Upper lobe of left lung (tissue), 6 donors: ENCODE data around the gene RBM33. TPM values are rescaled to one million over a fixed set of nuclear protein-coding genes. Genes with fewer than 3 reads are reported as not detected.
A peak's percentile ranks its signal among the peaks of the same experiment; 100 is the strongest.

ENCODE experiments used
- ATAC-seq, 2 donors: fragments of 200-7000 bp; cut with Tn5 transposase; one replicate each; pipeline ENCODE4 v1.9.1; 2022; ENCODE audit warnings: mild to moderate bottlenecking in 2 of 2, moderate library complexity in 2 of 2; ENCODE audit not compliant: low FRiP score in 2 of 2
- DNase-seq, 2 donors: peaks; one replicate each; pipeline ENCODE4 v3.0.0-alpha.2; 2019 to 2020
- H3K27ac ChIP-seq, 4 donors: fragments of 200-600 bp; sonication (generic); one replicate each; pipeline ENCODE4 v1.5.1; 2016 to 2019
- H3K27me3 ChIP-seq, 4 donors: fragments of 200-600 bp; sonication (generic); one replicate each; pipeline ENCODE4 v1.5.1; 2017 to 2019
- H3K36me3 ChIP-seq, 4 donors: fragments of 200-600 bp; sonication (generic); one replicate each; pipeline ENCODE4 v1.5.1; 2016 to 2019
- H3K4me1 ChIP-seq, 4 donors: fragments of 200-600 bp; sonication (generic); one replicate each; pipeline ENCODE4 v1.5.1; 2018 to 2019
- H3K4me3 ChIP-seq, 4 donors: fragments of 200-600 bp; sonication (generic); one replicate each; pipeline ENCODE4 v1.5.1; 2017 to 2019; ENCODE audit warnings: mild to moderate bottlenecking in 2 of 4, moderate library complexity in 1 of 4
- H3K9me3 ChIP-seq, 4 donors: fragments of 200-600 bp; sonication (generic); one replicate each; pipeline ENCODE4 v1.5.1; 2018 to 2019
- EP300 ChIP-seq, 4 donors: sonication (generic); formaldehyde crosslinking; IDR thresholded peaks; one replicate each; pipeline ENCODE4 v1.5.1; 2017; ENCODE audit warnings: antibody characterized with exemption in 4 of 4, control low read depth in 2 of 4
- POLR2A ChIP-seq, 4 donors: fragments of 450-650 bp; IDR thresholded peaks; one replicate each; pipeline ENCODE4 v1.5.1; 2016 to 2017; ENCODE audit warnings: antibody characterized with exemption in 4 of 4, mild to moderate bottlenecking in 2 of 4
- POLR2AphosphoS5 ChIP-seq, 2 donors: sonication (generic); formaldehyde crosslinking; IDR thresholded peaks; one replicate each; pipeline ENCODE4 v1.5.1; 2017; ENCODE audit warnings: antibody characterized with exemption in 2 of 2
- WGBS, 2 donors: methylation state at CpG; one replicate each; pipeline ENCODE4 v1.1.5; 2017 to 2018; 5-methylcytosine and 5-hydroxymethylcytosine counted together
- total RNA-seq, 6 donors: library from RNA; depleted of rRNA in 4 of 6; stranded (reverse); fragments of >200 nt in 4 of 6; gene quantifications; one replicate each; pipeline versions ENCODE4 v1.1.0 to v1.2.1, GENCODE V29; 2016 to 2021
- TF ChIP-seq, protein P1 (sequence below), 6 experiments: fragments of 450-650 bp in 4 of 6; fragments of 200-600 bp in 2 of 6; sonication (generic) in 2 of 6; IDR thresholded peaks; one replicate each; pipeline ENCODE4 v1.5.1; 2016 to 2019; ENCODE audit warnings: antibody characterized with exemption in 6 of 6
- donor health status: DM: no; HTN: no; CAD: no; lungs with moderate emphysema.
- donor health status: DM: no; HTN: yes; CAD: no; lungs with severe emphysema.

Gene RBM33
- total RNA-seq, 6 donors from 2014 or later, result 40.6 to 179 (median 76.4) TPM

DNA sequence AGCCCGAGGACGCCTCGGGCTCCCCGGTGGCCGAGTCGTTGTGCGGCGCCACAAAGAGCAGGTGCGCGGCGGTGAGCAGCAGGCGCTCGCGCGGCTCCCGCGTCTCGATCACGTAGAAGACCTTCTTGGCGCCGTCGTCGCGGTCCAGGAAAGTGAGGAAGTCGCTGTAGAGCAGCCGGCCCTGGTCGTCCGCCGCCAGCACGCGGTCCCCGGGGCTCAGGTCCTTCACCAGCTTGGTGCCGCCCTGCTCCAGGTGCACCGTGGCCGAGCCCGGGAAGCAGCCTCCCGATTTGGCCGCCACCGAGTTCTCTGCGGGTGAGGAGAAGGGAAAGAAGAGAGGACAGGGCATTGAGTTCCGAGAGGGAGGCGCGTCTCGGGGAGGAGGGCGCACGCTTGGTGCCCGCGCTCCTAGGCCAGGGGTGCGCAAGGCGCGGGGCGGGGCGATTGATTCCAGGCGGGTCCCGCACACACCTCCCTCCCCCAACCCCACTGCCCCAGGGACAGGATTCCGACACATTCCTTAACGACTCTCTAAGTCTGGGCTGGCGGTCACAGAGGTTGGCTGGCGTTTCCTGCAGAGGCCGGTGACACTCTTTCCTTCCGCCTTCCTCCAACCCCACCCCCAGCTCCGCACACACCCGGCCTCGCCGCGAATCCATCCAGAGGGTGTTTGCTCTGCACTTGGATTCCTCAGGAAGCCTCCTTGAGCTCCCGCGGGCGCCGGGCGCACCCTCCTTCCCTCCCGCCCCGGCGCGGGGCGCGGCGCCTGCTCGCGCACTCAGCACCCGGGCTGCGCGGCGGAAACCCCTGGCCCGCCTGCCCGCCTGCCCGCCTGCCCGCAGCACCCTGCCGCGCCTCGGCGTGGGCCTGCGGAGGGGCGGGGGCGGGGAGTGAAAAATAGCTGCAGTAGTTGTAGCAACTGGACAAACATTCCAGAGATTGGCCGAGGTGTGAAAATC, 159.2 kb downstream of the RBM33 start:
- peak; percentile 83 to 94 for DNase-seq
- no peaks in the 10 kb centered on the region for H3K9me3 ChIP-seq
- peaks cover 0 to 48% (median 29%) of the 10 kb centered on the region in 4 donors for H3K27me3 ChIP-seq
- H3K4me1 ChIP-seq, result peaks cover 38 to 56% (median 53%) of the 10 kb centered on the region in 4 donors
- peak overlapping the region in 3 of 4 donors; percentile 33 to 43 (median 39) for H3K4me3 ChIP-seq
- ATAC-seq, result peak; percentile 51 to 88
- WGBS, 2 donors, result 0 to 4% methylated on average over 10 to 73 of the region's 96 CpGs
- H3K36me3 ChIP-seq, result no peaks in the 10 kb centered on the region
- H3K27ac ChIP-seq, result peak overlapping the region; percentile 30 to 89 (median 82)
- TF ChIP-seq POLR2A (IDR thresholded peaks at IDR 0.05) (peak in 1 of 4 donors; percentile 54), POLR2AphosphoS5 (IDR thresholded peaks at IDR 0.05) (no peak)
- TF ChIP-seq, protein P1, sequence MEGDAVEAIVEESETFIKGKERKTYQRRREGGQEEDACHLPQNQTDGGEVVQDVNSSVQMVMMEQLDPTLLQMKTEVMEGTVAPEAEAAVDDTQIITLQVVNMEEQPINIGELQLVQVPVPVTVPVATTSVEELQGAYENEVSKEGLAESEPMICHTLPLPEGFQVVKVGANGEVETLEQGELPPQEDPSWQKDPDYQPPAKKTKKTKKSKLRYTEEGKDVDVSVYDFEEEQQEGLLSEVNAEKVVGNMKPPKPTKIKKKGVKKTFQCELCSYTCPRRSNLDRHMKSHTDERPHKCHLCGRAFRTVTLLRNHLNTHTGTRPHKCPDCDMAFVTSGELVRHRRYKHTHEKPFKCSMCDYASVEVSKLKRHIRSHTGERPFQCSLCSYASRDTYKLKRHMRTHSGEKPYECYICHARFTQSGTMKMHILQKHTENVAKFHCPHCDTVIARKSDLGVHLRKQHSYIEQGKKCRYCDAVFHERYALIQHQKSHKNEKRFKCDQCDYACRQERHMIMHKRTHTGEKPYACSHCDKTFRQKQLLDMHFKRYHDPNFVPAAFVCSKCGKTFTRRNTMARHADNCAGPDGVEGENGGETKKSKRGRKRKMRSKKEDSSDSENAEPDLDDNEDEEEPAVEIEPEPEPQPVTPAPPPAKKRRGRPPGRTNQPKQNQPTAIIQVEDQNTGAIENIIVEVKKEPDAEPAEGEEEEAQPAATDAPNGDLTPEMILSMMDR (IDR thresholded peaks at IDR 0.05), result no peak

DNA sequence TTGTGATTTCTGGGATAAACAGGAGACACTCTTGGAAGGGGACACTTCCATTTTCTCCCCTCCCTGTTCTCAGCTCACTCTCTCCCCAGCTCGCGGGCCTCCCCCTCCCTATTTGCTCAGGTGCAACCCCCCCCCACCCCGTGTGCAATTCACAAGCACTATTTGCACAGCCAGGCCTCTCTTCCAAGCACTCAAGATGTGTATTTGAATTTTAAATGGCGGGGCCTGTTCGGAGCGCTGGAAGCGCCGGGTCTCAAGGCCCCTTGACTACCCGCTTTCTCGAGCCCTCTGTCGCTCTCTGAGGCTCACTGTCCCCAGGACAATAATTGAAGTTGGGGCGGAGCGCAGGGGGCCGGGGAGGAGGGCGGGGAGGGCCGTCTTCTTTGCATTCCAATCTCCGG, 160.0 kb downstream of the RBM33 start:
- DNase-seq (peak in 1 of 2 donors; percentile 44), ATAC-seq (no peak)
- TF ChIP-seq EP300 (IDR thresholded peaks at IDR 0.05) (no peak), POLR2AphosphoS5 (IDR thresholded peaks at IDR 0.05) (no peak), POLR2A (IDR thresholded peaks at IDR 0.05) (no peak)
- TF ChIP-seq, protein P1 (IDR thresholded peaks at IDR 0.05), result no peak
- peak overlapping the region; percentile 30 to 89 (median 82) for H3K27ac ChIP-seq
- peak overlapping the region in 3 of 4 donors; percentile 33 to 43 (median 39) for H3K4me3 ChIP-seq
- H3K9me3 ChIP-seq, result no peaks in the 10 kb centered on the region
- H3K36me3 ChIP-seq, result no peaks in the 10 kb centered on the region
- peaks cover 45 to 63% (median 60%) of the 10 kb centered on the region in 4 donors for H3K4me1 ChIP-seq
- H3K27me3 ChIP-seq, result peaks cover 0 to 56% (median 33%) of the 10 kb centered on the region in 4 donors
- 1 to 2% methylated on average over 5 to 17 of the region's 17 CpGs for WGBS, 2 donors

DNA sequence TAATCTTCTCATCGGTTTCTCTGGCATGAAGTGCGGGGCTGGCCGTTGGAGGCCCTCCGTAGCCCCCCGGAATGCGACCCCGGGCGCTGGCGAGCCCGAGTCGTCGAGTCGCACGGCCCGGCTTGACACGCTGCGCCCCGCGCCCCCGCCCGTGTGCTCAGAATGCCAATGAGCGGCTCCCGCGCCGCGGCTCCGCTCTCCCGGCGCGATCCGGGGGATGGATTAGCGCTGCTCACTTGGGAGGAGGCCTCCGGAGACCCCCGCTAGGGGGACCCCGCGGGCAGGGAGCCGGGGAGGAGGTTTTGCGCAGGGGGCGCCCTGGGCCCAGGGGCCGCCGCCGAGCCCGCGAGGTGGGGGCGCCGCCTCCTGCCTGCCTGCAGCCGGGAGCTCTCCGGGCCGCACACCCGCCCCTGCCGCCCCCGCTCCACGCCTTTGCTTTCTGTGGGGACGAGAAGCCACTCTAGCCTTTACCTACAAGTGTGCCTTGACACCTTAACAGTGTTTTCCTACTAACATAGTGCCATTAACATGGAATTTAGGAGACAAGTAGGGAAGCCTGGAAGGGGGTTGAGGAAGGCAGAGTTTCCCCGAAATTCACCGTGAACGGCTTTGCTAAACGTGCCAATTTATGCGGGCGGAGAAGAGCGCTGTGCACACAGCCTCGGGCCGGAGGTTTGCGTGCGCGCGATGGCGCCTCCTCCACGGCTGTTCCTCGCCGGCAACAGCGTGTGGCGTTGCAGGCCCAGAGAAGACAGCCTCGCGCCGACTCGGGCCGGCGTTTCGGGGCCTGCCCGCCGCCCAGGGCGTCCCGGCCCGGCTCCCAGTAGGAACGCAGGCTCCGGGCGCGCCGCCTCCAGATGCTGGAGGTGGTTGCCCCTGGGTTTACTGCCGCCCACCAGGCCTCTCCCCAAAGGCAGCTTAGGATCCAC, 160.7 kb downstream of the RBM33 start:
- peak in 1 of 2 donors; percentile 46 for ATAC-seq
- peak in 2 of 4 donors; percentile 6 to 26 for TF ChIP-seq POLR2A (IDR thresholded peaks at IDR 0.05)
- TF ChIP-seq, protein P1 (IDR thresholded peaks at IDR 0.05), result peak in 4 of 6 experiments; percentile 23 to 61 (median 26)
- no peak for TF ChIP-seq EP300 (IDR thresholded peaks at IDR 0.05)
- TF ChIP-seq POLR2AphosphoS5 (IDR thresholded peaks at IDR 0.05), result no peak
- 2% methylated on average over 26 to 81 of the region's 91 CpGs for WGBS, 2 donors
- Histone ChIP-seq H3K4me3 (peak overlapping the region in 3 of 4 donors; percentile 33 to 43 (median 39)), H3K36me3 (no peaks in the 10 kb centered on the region), H3K4me1 (peaks cover 52 to 70% (median 66%) of the 10 kb centered on the region in 4 donors), H3K27me3 (peaks cover 0 to 63% (median 36%) of the 10 kb centered on the region in 4 donors), H3K9me3 (no peaks in the 10 kb centered on the region), H3K27ac (peak overlapping the region; percentile 30 to 89 (median 82))
- DNase-seq, result peak; percentile 61 to 93

DNA sequence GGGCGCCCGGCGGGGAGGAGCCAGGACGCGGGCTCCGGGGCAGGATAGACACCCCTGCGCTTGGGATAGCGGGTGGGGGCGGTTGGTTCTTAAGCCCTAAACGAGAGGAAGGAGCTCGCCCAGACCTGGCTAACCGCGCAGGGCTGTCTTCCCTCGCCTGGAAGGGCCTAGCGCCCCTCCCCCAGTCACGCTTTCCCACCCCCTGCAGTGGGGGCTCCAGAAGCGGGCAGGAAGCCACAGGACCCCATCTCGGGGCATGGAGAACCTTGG, 161.3 kb downstream of the RBM33 start:
- ATAC-seq, result no peak
- no peak for TF ChIP-seq POLR2A (IDR thresholded peaks at IDR 0.05)
- no peak for TF ChIP-seq POLR2AphosphoS5 (IDR thresholded peaks at IDR 0.05)
- TF ChIP-seq, protein P1 (IDR thresholded peaks at IDR 0.05), result no peak
- TF ChIP-seq EP300 (IDR thresholded peaks at IDR 0.05), result no peak
- DNase-seq, result no peak
- Histone ChIP-seq H3K27me3 (peaks cover 0 to 67% (median 39%) of the 10 kb centered on the region in 4 donors), H3K27ac (peak overlapping the region; percentile 30 to 89 (median 82)), H3K36me3 (no peaks in the 10 kb centered on the region), H3K4me3 (peak overlapping the region in 3 of 4 donors; percentile 33 to 43 (median 39)), H3K9me3 (no peaks in the 10 kb centered on the region), H3K4me1 (peaks cover 55 to 76% (median 70%) of the 10 kb centered on the region in 4 donors)
- WGBS, 2 donors, result 5% methylated on average over 14 of the region's 18 CpGs; no CpG with 5 or more reads in 1 of the 2 donors
